ENCODE data around the gene ATG2A. TPM values are rescaled to one million over a fixed set of nuclear protein-coding genes. Genes with fewer than 3 reads are reported as not detected.

Gene ATG2A
- total and polyA plus RNA-seq, 2 donors (not counting 3 experiments of a cell fraction or from before 2014, with no cell fraction given) = 13.4 to 24.3 TPM

DNA sequence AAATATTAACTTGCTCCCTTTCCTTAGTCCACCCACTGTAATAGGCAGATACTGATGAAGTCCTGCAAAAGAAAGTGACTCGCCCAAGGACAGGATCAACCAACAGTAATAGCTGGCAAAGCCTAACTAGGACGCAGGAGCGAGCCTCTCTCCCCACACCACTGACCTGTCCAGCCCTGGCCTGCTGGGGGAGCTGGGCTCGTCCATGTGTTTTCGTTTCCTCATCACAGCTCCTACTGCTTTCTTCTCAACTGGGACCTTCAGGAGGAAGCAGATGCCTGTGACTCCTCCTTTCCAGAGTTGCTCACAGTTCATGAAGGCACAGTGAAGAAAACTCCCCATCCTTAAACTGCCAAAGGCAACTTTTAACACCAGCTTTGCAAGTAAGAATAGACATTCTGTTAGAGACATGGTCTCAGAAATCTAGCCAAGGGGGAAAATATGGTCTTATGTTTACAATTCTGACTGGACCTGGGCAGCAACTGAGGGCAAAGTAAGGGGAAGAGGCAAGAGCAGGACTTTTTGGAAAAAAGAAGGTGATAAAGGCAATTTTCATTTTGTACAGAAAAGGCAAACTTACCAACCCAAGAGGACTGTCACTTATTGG is 30.3 kb upstream of the ATG2A start:
- TF ChIP-seq EZH2 (IDR thresholded peaks at IDR 0.05; ENCODE audit: borderline replicate concordance, low read depth, low read length, severe bottlenecking) (no peak), POLR2A (IDR thresholded peaks at IDR 0.05; ENCODE audit: low read depth, low read length) (no peak), FOS (IDR thresholded peaks at IDR 0.05; ENCODE audit: borderline replicate concordance, insufficient read depth, low read length) (no peak)
- TF ChIP-seq, protein P1, sequence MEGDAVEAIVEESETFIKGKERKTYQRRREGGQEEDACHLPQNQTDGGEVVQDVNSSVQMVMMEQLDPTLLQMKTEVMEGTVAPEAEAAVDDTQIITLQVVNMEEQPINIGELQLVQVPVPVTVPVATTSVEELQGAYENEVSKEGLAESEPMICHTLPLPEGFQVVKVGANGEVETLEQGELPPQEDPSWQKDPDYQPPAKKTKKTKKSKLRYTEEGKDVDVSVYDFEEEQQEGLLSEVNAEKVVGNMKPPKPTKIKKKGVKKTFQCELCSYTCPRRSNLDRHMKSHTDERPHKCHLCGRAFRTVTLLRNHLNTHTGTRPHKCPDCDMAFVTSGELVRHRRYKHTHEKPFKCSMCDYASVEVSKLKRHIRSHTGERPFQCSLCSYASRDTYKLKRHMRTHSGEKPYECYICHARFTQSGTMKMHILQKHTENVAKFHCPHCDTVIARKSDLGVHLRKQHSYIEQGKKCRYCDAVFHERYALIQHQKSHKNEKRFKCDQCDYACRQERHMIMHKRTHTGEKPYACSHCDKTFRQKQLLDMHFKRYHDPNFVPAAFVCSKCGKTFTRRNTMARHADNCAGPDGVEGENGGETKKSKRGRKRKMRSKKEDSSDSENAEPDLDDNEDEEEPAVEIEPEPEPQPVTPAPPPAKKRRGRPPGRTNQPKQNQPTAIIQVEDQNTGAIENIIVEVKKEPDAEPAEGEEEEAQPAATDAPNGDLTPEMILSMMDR (IDR thresholded peaks at IDR 0.05; ENCODE audit: extremely low read depth in 1 of 2, insufficient read depth in 1 of 2, low read depth in 1 of 2, low read length in 2 of 2) = peak in 1 of 2 donors; percentile 18
- TF ChIP-seq, protein P2, sequence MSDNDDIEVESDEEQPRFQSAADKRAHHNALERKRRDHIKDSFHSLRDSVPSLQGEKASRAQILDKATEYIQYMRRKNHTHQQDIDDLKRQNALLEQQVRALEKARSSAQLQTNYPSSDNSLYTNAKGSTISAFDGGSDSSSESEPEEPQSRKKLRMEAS (IDR thresholded peaks at IDR 0.05; ENCODE audit: insufficient read depth, insufficient read length) = no peak
- DNase-seq (ENCODE audit: low read depth, low spot score) = peak; percentile 25
- Histone ChIP-seq H3K4me1 (ENCODE audit: control insufficient read depth, extremely low read depth, insufficient read depth, low read length) (no peaks in the 10 kb centered on the region), H3K4me3 (replicated peaks in 1 of 3; ENCODE audit: insufficient read depth in 1 of 3, low read depth in 1 of 3, low read length in 3 of 3) (no peak overlapping the region), H2AFZ (ENCODE audit: low read depth, low read length) (no peak overlapping the region), H3K4me2 (ENCODE audit: insufficient read depth, low read length) (no peak overlapping the region), H3K27ac (ENCODE audit: insufficient read depth, low read depth, low read length) (no peak overlapping the region), H3K9ac (replicated peaks; ENCODE audit: extremely low read depth, insufficient read depth, low read length) (no peak overlapping the region), H3K36me3 (ENCODE audit: control insufficient read depth in 2 of 2, extremely low read depth in 1 of 2, insufficient read depth in 2 of 2, low read length in 2 of 2) (no peaks in the 10 kb centered on the region), H3K27me3 (ENCODE audit: control insufficient read depth in 2 of 2, insufficient read depth in 2 of 2, low read length in 2 of 2) (peaks cover 24 to 34% of the 10 kb centered on the region in 2 experiments), H3K79me2 (ENCODE audit: control insufficient read depth, insufficient read depth, low read length) (no peaks in the 10 kb centered on the region), H3K9me3 (replicated peaks; ENCODE audit: control insufficient read depth, insufficient read depth, low read length) (no peaks in the 10 kb centered on the region), H3K9me1 (replicated peaks; ENCODE audit: control insufficient read depth, extremely low read depth, insufficient read depth, low read length) (no peaks in the 10 kb centered on the region), H4K20me1 (replicated peaks; ENCODE audit: control insufficient read depth, extremely low read depth, insufficient read depth, low read length) (no peaks in the 10 kb centered on the region)
- BruUV-seq (replicated peaks) = no TSS peak
- POLR2A ChIA-PET = no interaction called here
- no peak for FAIRE-seq
- CTCF ChIA-PET = interaction anchor here (1.0 to 2.7 kb wide), 3 partner anchors 13 to 50 kb away, joined by 3 to 14 read pairs (median 5); partner anchors contain the start of gene BATF2
- dilution Hi-C loops (cut with MboI; ENCODE audit: extremely low pct_ligation_motif_present, low sequenced_read_pairs) (no loop called here), intact Hi-C loops (cut with micrococcal nuclease) (no loop called here)
